Karpas-422 (cell line): ENCODE results near the gene JAM2. TPM values are rescaled to one million over a fixed set of nuclear protein-coding genes. Genes with fewer than 3 reads are reported as not detected.

Experiments
- DNase-seq: peaks from one replicate; pipeline ENCODE4 v3.0.0-alpha.2; 2015
- H2AFZ ChIP-seq: fragments of 200-600 bp; sonication (generic); 2 replicates; pipeline ENCODE4 v1.6.1; 2014; ENCODE audit warnings: antibody characterized with exemption, low read length, mixed read lengths
- H3K27ac ChIP-seq: fragments of 200-600 bp; sonication (generic); 2 replicates; pipeline ENCODE4 v1.5.1; 2014; ENCODE audit warnings: mild to moderate bottlenecking, low read length, moderate library complexity
- H3K27me3 ChIP-seq: fragments of 200-600 bp; sonication (generic); 2 replicates; pipeline ENCODE4 v1.6.1; 2014; ENCODE audit warnings: low read length, mixed read lengths
- H3K36me3 ChIP-seq: fragments of 200-600 bp; sonication (generic); 2 replicates; pipeline ENCODE4 v1.6.1; 2014; ENCODE audit warnings: low read length, mixed read lengths; ENCODE audit not compliant: insufficient read depth
- H3K4me1 ChIP-seq: fragments of 200-600 bp; sonication (generic); 2 replicates; pipeline ENCODE4 v1.6.1; 2014; ENCODE audit warnings: mild to moderate bottlenecking, low read length, mixed read lengths
- H3K4me2 ChIP-seq: fragments of 200-600 bp; sonication (generic); 2 replicates; pipeline ENCODE4 v1.6.1; 2014; ENCODE audit warnings: low read length, low read depth, mild to moderate bottlenecking; ENCODE audit not compliant: poor library complexity, severe bottlenecking
- H3K4me3 ChIP-seq: fragments of 200-600 bp; sonication (generic); 2 replicates; pipeline ENCODE4 v1.5.1; 2014; ENCODE audit warnings: mild to moderate bottlenecking, antibody characterized with exemption, low read length, mixed read lengths
- H3K79me2 ChIP-seq: fragments of 200-600 bp; sonication (generic); 2 replicates; pipeline ENCODE4 v1.6.1; 2014; ENCODE audit warnings: mild to moderate bottlenecking, low read length, mixed read lengths
- H3K9ac ChIP-seq: fragments of 200-600 bp; sonication (generic); 2 replicates; pipeline ENCODE4 v1.6.0; 2014; ENCODE audit warnings: low read length
- H3K9me2 ChIP-seq: fragments of 200-600 bp; sonication (generic), shearing (Covaris generic); replicated peaks from 2 replicates; pipeline ENCODE4 v1.6.0; 2014; ENCODE audit warnings: mild to moderate bottlenecking, low read length, moderate library complexity; ENCODE audit not compliant: insufficient read depth
- H3K9me3 ChIP-seq: fragments of 300-700, 200-600 bp; sonication (generic); 2 replicates; pipeline ENCODE4 v1.6.1; 2014; ENCODE audit warnings: low read length, mixed read lengths
- H4K20me1 ChIP-seq: fragments of 200-600 bp; sonication (generic); 2 replicates; pipeline ENCODE4 v1.6.1; 2014; ENCODE audit warnings: mild to moderate bottlenecking, antibody characterized with exemption, low read length, low read depth; ENCODE audit not compliant: insufficient read depth
- total RNA-seq: library from RNA; depleted of rRNA; stranded (reverse); fragments of >200 nt; shearing (Covaris generic); gene quantifications from 2 replicates; pipeline ENCODE4 v1.2.3, GENCODE V29; 2014; ENCODE audit warnings: low replicate concordance

Gene JAM2
- total RNA-seq, 1 experiment from 2014 or later, result 0.26 TPM

DNA sequence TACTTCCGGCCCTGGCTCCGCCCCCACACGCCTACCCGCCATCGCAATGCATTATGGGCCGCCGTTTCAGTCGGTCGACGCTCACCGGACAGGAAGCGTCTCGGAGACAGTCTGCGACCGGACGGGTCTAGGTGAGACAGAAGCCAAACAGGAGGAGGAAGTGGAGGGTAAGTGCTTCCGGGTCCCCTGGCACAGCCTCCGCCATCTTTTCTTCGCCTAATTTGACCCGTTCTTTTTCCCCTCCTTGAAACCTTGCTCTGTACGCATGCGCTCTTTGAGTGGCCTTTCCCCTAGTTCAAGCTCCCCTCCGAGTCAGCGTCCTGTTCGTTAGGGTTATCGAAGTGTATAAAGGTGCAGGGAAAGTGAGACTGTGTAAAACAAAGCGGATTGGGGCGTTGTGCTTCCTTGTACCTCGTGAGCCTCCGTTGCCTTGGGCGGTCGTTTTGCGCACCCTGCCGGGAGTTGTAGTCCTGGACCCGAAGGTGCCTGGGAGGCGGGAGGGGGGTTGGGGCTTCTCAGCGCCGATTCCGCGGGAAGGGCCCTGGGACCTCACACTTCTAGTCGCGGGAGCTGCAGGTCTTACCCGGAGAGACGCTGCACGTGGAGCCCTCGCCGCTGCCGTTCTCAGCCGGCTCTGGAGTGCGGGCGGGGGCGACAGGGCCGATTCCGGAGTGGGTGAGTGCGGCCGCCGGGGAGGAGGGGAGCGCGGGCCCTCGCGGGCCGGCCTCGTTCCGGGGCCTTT is 96.0 kb downstream of the JAM2 start, which contains the start of the genes ATP5PF and GABPA:
TSS of gene ATP5PF (minus strand) at position 1 of the 742 bp plus-strand sequence. CDS start 5,110 bp downstream, outside the sequence.
TSS of gene GABPA (plus strand) at position 69 of the 742 bp plus-strand sequence. CDS start 6,627 bp downstream, outside the sequence.
- H3K4me2 ChIP-seq, result peak within 1 kb of the TSS; percentile 88
- H3K27ac ChIP-seq, result peak within 1 kb of the TSS; percentile 91
- H2AFZ ChIP-seq, result peak within 1 kb of the TSS; percentile 51; the same call in 1 of the 2 replicates
- H3K36me3 ChIP-seq, result peaks cover 12% of the 10 kb centered on the region; the same call in 1 of the 2 replicates
- H3K4me3 ChIP-seq, result peak within 1 kb of the TSS; percentile 95
- H3K4me1 ChIP-seq, result peaks cover 52% of the 10 kb centered on the region
- H4K20me1 ChIP-seq, result peaks cover 16% of the 10 kb centered on the region; the same call in 1 of the 2 replicates
- peaks cover 88% of the 10 kb centered on the region for H3K79me2 ChIP-seq
- H3K9ac ChIP-seq, result peak within 1 kb of the TSS; percentile 94
- DNase-seq, result peak; percentile 99
- no peaks in the 10 kb centered on the region for H3K9me2 ChIP-seq
- no peaks in the 10 kb centered on the region for H3K27me3 ChIP-seq
- H3K9me3 ChIP-seq, result no peaks in the 10 kb centered on the region

DNA sequence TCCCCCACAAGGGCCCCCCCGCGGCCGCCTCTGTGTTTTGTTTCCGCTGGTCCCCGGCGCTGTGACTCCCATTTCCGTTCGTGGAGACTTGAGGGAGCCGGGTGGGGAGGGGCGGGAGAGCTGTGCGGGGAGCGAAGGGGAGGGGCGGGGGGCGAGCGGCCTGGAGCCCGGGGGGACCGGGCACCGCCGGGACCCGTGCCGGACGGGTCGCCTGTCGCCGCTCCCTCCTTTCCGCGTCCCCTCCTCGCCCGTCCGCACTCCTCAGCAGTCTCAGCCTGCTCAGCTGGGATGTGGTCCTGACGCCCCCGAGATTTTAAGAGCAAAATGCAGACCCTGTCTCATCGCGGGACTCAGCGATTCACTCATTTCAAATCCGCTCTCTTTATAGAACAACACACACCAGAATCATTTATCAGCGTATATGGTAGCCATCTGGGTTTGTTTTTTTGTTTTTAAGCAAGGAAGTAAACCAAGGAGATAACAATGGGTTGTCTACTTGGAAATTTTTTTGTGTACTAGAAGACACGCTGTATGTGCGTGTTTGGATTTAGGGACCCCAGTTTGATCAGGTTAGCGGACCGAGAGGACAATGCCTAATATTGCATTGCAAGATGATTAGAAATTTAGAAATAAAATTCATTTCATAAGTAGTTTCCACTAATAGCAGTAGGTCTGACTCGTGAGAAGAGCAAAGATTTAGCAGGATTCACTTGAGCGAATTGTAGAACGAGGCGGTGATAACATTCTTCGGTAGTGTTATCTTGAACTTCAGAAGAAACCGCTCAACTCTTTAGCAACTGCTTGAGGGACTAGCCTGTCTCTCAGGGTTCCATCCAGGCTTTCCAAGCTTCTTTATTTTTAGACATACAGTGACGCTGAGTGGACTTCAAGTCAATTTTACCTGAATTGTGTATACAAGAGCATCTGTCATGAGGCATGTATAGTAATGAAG is 96.9 kb downstream of the JAM2 start:
- Histone ChIP-seq H3K27me3 (no peaks in the 10 kb centered on the region), H2AFZ (peak overlapping the region; percentile 27; the same call in 1 of the 2 replicates), H3K9ac (peak overlapping the region; percentile 94), H3K36me3 (peaks cover 10% of the 10 kb centered on the region; the same call in 1 of the 2 replicates), H3K4me3 (peak overlapping the region; percentile 95), H3K9me3 (no peaks in the 10 kb centered on the region), H3K27ac (peak overlapping the region; percentile 91), H3K79me2 (peaks cover 90% of the 10 kb centered on the region), H3K9me2 (no peaks in the 10 kb centered on the region), H3K4me1 (peaks cover 60% of the 10 kb centered on the region), H3K4me2 (peak overlapping the region; percentile 88), H4K20me1 (peaks cover 16% of the 10 kb centered on the region; the same call in 1 of the 2 replicates)
- DNase-seq, result peak; percentile 91

DNA sequence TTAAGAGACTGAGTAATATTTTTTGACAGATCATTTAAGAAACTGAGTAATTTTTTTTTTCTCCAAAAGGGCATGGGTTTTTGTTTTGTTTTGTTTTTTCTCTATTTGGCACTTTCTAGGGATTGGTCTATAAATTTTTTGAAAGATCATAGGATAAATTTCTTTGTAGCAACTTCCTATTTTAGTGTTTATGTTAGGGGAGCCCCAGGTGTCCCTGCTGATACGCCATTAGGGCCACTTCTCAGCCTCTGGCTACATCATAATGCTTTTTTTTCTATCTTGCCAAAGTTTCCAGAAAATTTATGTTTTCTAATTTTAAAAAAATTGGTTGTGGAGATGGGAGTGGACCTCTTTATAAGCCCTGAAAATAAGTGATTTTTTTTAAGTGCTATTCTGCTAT is 98.4 kb downstream of the JAM2 start:
- no peaks in the 10 kb centered on the region for H3K9me3 ChIP-seq
- H3K9ac ChIP-seq, result peak overlapping the region; percentile 94
- peaks cover 9% of the 10 kb centered on the region; the same call in 1 of the 2 replicates for H4K20me1 ChIP-seq
- H3K4me2 ChIP-seq, result peak overlapping the region; percentile 88
- H3K36me3 ChIP-seq, result 0 out of 2 replicates have a peak, but pooled peaks cover 4% of the 10 kb centered on the region
- no peaks in the 10 kb centered on the region for H3K9me2 ChIP-seq
- peaks cover 66% of the 10 kb centered on the region for H3K4me1 ChIP-seq
- H3K4me3 ChIP-seq, result peak overlapping the region; percentile 95
- H2AFZ ChIP-seq, result no peak overlapping the region
- H3K27me3 ChIP-seq, result no peaks in the 10 kb centered on the region
- DNase-seq, result no peak
- H3K27ac ChIP-seq, result peak overlapping the region; percentile 91
- peaks cover 90% of the 10 kb centered on the region for H3K79me2 ChIP-seq

DNA sequence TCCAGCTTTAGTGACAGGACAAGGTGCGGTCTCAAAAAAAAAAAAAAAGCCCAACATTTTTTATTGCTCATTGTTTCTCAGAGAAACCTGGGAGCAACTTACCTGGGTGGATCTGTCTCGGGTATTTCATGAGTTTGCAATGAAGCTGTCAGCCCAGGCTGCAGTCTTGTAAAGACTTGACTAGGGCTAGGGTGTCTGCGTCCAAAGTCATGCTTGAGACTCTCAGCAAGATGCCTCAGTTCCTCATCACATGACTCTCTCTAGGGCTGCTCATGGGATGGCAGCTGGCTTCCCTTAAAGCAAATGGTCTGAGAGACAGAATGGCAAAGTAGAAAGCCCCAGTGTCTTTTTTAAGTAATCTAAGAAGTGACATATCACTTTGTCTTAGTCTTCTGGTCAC is 103.8 kb downstream of the JAM2 start:
- Histone ChIP-seq H3K4me3 (no peak overlapping the region), H3K9me2 (no peaks in the 10 kb centered on the region), H3K27ac (no peak overlapping the region), H4K20me1 (no peaks in the 10 kb centered on the region), H3K4me1 (peaks cover 38% of the 10 kb centered on the region), H3K27me3 (no peaks in the 10 kb centered on the region), H3K9ac (no peak overlapping the region), H3K9me3 (no peaks in the 10 kb centered on the region), H2AFZ (no peak overlapping the region), H3K79me2 (peaks cover 85% of the 10 kb centered on the region), H3K4me2 (no peak overlapping the region), H3K36me3 (peaks cover 24% of the 10 kb centered on the region)
- no peak for DNase-seq

DNA sequence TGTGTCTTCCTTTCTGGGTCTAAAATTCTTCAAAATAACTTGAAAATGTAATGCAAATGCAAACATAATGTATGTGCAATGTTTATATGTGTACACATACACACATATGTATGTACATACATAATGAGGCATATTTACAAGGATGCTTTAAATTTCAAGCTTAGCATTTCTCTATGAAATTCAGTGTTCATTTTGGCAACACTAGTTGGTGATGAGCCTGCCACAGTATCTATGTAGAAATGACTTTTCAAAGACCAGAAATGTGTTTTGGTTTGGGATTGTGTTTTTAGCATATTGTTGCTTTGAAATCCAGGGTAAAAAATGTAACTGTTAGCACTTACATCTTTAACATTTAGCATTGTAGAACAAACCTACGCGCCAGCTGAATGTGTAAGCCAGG is 105.8 kb downstream of the JAM2 start:
- H3K4me2 ChIP-seq, result no peak overlapping the region
- H3K9me2 ChIP-seq, result no peaks in the 10 kb centered on the region
- no peaks in the 10 kb centered on the region for H4K20me1 ChIP-seq
- H3K9me3 ChIP-seq, result no peaks in the 10 kb centered on the region
- H3K27ac ChIP-seq, result no peak overlapping the region
- no peak overlapping the region for H3K9ac ChIP-seq
- H3K27me3 ChIP-seq, result no peaks in the 10 kb centered on the region
- H3K79me2 ChIP-seq, result peaks cover 71% of the 10 kb centered on the region
- no peak overlapping the region for H2AFZ ChIP-seq
- no peak for DNase-seq
- H3K4me3 ChIP-seq, result no peak overlapping the region
- H3K4me1 ChIP-seq, result peaks cover 19% of the 10 kb centered on the region
- H3K36me3 ChIP-seq, result peaks cover 37% of the 10 kb centered on the region

DNA sequence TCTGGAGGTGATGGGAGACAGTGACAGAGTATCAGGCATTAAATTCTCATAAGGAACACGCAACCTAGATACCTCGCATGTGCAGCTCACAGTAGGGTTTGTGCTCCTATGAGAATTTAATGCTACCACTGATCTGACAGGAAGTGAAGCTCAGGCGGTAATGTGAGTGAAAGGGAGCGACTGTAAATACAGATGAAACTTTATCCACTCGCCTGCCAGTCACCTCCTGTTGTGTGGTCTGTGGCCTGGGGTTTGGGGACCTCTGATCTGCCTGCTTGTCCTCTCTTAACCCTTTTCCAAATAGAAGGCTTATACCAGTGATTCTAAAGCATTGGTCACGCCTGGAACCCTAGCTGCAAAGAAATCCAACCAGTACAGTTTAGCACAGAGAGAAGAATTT is 111.0 kb downstream of the JAM2 start:
- Histone ChIP-seq H3K36me3 (peaks cover 53% of the 10 kb centered on the region), H3K4me3 (no peak overlapping the region), H3K4me2 (no peak overlapping the region), H2AFZ (no peak overlapping the region), H3K9me3 (no peaks in the 10 kb centered on the region), H3K79me2 (peaks cover 32% of the 10 kb centered on the region), H3K9ac (no peak overlapping the region), H4K20me1 (no peaks in the 10 kb centered on the region), H3K27ac (no peak overlapping the region), H3K4me1 (no peaks in the 10 kb centered on the region), H3K9me2 (no peaks in the 10 kb centered on the region), H3K27me3 (no peaks in the 10 kb centered on the region)
- DNase-seq, result no peak

DNA sequence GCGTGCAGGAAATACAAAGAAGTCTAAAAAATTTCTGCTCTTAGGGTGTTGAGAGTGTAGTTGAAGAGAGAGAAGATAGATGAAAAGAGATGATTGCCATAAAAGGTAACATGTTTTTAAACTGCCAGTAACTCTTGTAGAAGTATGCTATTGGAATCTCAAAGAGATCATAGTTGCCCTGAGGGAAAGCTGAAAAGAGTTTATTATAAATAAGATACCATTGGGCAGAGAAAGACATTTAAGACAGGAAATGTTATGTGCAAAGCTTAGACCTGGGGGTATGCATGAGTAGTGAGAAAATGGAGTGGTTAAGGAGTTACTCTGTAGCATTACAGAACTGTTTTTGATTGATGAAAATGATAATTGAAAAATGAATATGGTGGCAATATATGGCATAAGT is 113.4 kb downstream of the JAM2 start:
- Histone ChIP-seq H3K36me3 (peaks cover 43% of the 10 kb centered on the region), H3K9me3 (no peaks in the 10 kb centered on the region), H3K4me2 (no peak overlapping the region), H3K4me3 (no peak overlapping the region), H3K27ac (no peak overlapping the region), H3K4me1 (0 out of 2 replicates have a peak, but pooled peaks cover 4% of the 10 kb centered on the region), H2AFZ (no peak overlapping the region), H3K27me3 (no peaks in the 10 kb centered on the region), H3K9ac (no peak overlapping the region), H3K79me2 (peaks cover 37% of the 10 kb centered on the region), H4K20me1 (no peaks in the 10 kb centered on the region), H3K9me2 (no peaks in the 10 kb centered on the region)
- no peak for DNase-seq
